ENCODE data around the gene LTBP3.

LTBP3 gene

GRCh38 chr11:65500387-65501185, 57.6 kb downstream of the LTBP3 start:
- POLR2A ChIA-PET = interaction anchor here (0.6 to 29.4 kb wide), 35 partner anchors 8 to 239 kb away, joined by 3 to 1783 read pairs (median 6); partner anchors contain the start of genes DPF2, FRMD8, NEAT1 and POLA2
- no peak for DNase-seq (ENCODE audit: extremely low spot score)
- CTCF ChIA-PET = interaction anchor here (1.2 to 1.5 kb wide), 4 partner anchors 21 to 34 kb away, joined by 3 to 6 read pairs (median 4); no protein-coding TSS in a partner anchor
- TF ChIP-seq CTBP1 (IDR thresholded peaks at IDR 0.05; ENCODE audit: borderline replicate concordance) = no peak
- no peak for TF ChIP-seq TARDBP (IDR thresholded peaks at IDR 0.05)
- no peak for TF ChIP-seq SP1 (IDR thresholded peaks at IDR 0.05)

- POLR2A ChIA-PET = interaction anchor here (0.8 to 29.4 kb wide), 38 partner anchors 9 to 238 kb away, joined by 3 to 1783 read pairs (median 6); partner anchors contain the start of genes DPF2, FAM89B, FRMD8 and NEAT1
These were observed 58.3 kb downstream of the LTBP3 start for GRCh38 chr11:65499713-65500386.

GRCh38 chr11:65498977-65499712, 59.0 kb downstream of the LTBP3 start, which contains the start of gene MALAT1:
MALAT1 (plus strand) TSS chr11:65499045.
- POLR2A ChIA-PET = interaction anchor here (0.7 to 29.4 kb wide), 43 partner anchors 10 to 364 kb away, joined by 3 to 1783 read pairs (median 6); partner anchors contain the start of genes FAM89B, FRMD8, NEAT1 and POLA2
- peak; percentile 68 for DNase-seq (ENCODE audit: extremely low spot score)
- TF ChIP-seq L3MBTL2 (conservative IDR thresholded peaks at IDR 0.05) (peak; percentile 43; the same call in 1 of the 2 replicates), ZNF384 (IDR thresholded peaks at IDR 0.05) (peak; percentile 65), ARNT (IDR thresholded peaks at IDR 0.05) (peak; percentile 15; the same call in 1 of the 2 replicates), NFRKB (IDR thresholded peaks at IDR 0.05) (no peak; the same call in 1 of the 2 replicates), PKNOX1 (IDR thresholded peaks at IDR 0.05) (no peak), LEF1 (IDR thresholded peaks at IDR 0.05; ENCODE audit: borderline replicate concordance) (no peak), FOXM1 (IDR thresholded peaks at IDR 0.05; ENCODE audit: borderline replicate concordance) (peak; percentile 42; the same call in 1 of the 2 replicates), FOXK2 (IDR thresholded peaks at IDR 0.05) (no peak), ELF4 (IDR thresholded peaks at IDR 0.05) (peak; percentile 98), SUZ12 (IDR thresholded peaks at IDR 0.05) (no peak)
- CTCF ChIA-PET = interaction anchor here (0.6 to 2.5 kb wide), 11 partner anchors 10 to 387 kb away, joined by 3 to 7 read pairs (median 3); no protein-coding TSS in a partner anchor

More at GRCh38 chr11:65499713-65500386, 58.3 kb downstream of the LTBP3 start:
- DNase-seq (ENCODE audit: extremely low spot score) = no peak
- TF ChIP-seq ELF4 (IDR thresholded peaks at IDR 0.05) (no peak), BHLHE40 (IDR thresholded peaks at IDR 0.05; ENCODE audit: borderline replicate concordance) (no peak), CTBP1 (IDR thresholded peaks at IDR 0.05; ENCODE audit: borderline replicate concordance) (no peak), LEF1 (IDR thresholded peaks at IDR 0.05; ENCODE audit: borderline replicate concordance) (no peak), FOXA1 (IDR thresholded peaks at IDR 0.05) (no peak), PKNOX1 (IDR thresholded peaks at IDR 0.05) (no peak), ARNT (IDR thresholded peaks at IDR 0.05) (no peak), SUZ12 (IDR thresholded peaks at IDR 0.05) (no peak)
- CTCF ChIA-PET = interaction anchor here (0.6 to 1.6 kb wide), 7 partner anchors 20 to 387 kb away, joined by 3 to 6 read pairs (median 4); no protein-coding TSS in a partner anchor

- DNase-seq (ENCODE audit: extremely low spot score) = no peak
- CTCF ChIA-PET = interaction anchor here (0.7 to 2.5 kb wide), 6 partner anchors 9 to 26 kb away, joined by 3 to 7 read pairs (median 4); no protein-coding TSS in a partner anchor
- no peak for TF ChIP-seq L3MBTL2 (conservative IDR thresholded peaks at IDR 0.05)
- 0 out of 2 replicates have a peak, but pooled peaks have one; percentile 61 for TF ChIP-seq LEF1 (IDR thresholded peaks at IDR 0.05; ENCODE audit: borderline replicate concordance)
- peak; percentile 86 for TF ChIP-seq NFRKB (IDR thresholded peaks at IDR 0.05)
- POLR2A ChIA-PET = interaction anchor here (0.7 to 29.4 kb wide), 37 partner anchors 10 to 363 kb away, joined by 3 to 1783 read pairs (median 7); partner anchors contain the start of genes FAM89B, FRMD8, NEAT1 and POLA2
These were observed 59.5 kb downstream of the LTBP3 start for GRCh38 chr11:65498727-65498976.

- no peak for DNase-seq (ENCODE audit: extremely low spot score)
- TF ChIP-seq ELF4 (IDR thresholded peaks at IDR 0.05) (no peak), FOXA1 (IDR thresholded peaks at IDR 0.05) (no peak), PKNOX1 (IDR thresholded peaks at IDR 0.05) (no peak), FOXM1 (IDR thresholded peaks at IDR 0.05; ENCODE audit: borderline replicate concordance) (no peak), SUZ12 (IDR thresholded peaks at IDR 0.05) (no peak)
- ChIA-PET CTCF (interaction anchor here (0.6 to 2.5 kb wide), 9 partner anchors 9 to 362 kb away, joined by 3 to 12 read pairs (median 4); no protein-coding TSS in a partner anchor), POLR2A (interaction anchor here (0.7 to 29.4 kb wide), 34 partner anchors 9 to 363 kb away, joined by 3 to 1783 read pairs (median 6); partner anchors contain the start of genes FAM89B, FRMD8, NEAT1 and POLA2)
These were observed 60.0 kb downstream of the LTBP3 start for GRCh38 chr11:65498042-65498726.

Measured in HEK293T (cell line).